ENCODE data around the gene N4BP2L1. TPM values are rescaled to one million over a fixed set of nuclear protein-coding genes. Genes with fewer than 3 reads are reported as not detected.

Gene N4BP2L1
- total and polyA plus RNA-seq, 12 donors: 6.7 to 23.5 (median 10.6) TPM

Small RNAs within 50 kb of the gene (small RNA-seq; reads per million reads assigned to genes)
- 0 reads per million in 2 donors for gene RF00190

Other genes with a start within 250 kb of the N4BP2L1 start
- gene ZAR1L, start 112.8 kb downstream of the N4BP2L1 start, total RNA-seq: not detected
- not detected for gene ZAR1L, start 112.8 kb downstream of the N4BP2L1 start, polyA plus RNA-seq
- gene BRCA2, start 112.6 kb downstream of the N4BP2L1 start, total RNA-seq: 1 to 10 TPM in 6 of 9 donors, under 1 TPM in 3; 0.41 to 4.5 (median 1.3) TPM
- 1 to 10 TPM in 1 of 3 donors, under 1 TPM in 2; 0.07 to 1.4 (median 0.16) TPM for gene BRCA2, start 112.6 kb downstream of the N4BP2L1 start, polyA plus RNA-seq
- gene N4BP2L2, start 110.7 kb upstream of the N4BP2L1 start, total RNA-seq: 100 to 1,000 TPM in 6 of 9 donors, 10 to 100 TPM in 3; 34.1 to 321 (median 124) TPM
- 100 to 1,000 TPM in 2 of 3 donors, 10 to 100 TPM in 1; 82.4 to 152 (median 109) TPM for gene N4BP2L2, start 110.7 kb upstream of the N4BP2L1 start, polyA plus RNA-seq
- gene PDS5B, start 158.3 kb upstream of the N4BP2L1 start, total RNA-seq: 10 to 100 TPM; 15.3 to 59.4 (median 31.6) TPM
- gene PDS5B, start 158.3 kb upstream of the N4BP2L1 start, polyA plus RNA-seq: 10 to 100 TPM in 1 of 3 donors, 1 to 10 TPM in 2; 3.9 to 29.8 (median 9.5) TPM

Data from adrenal gland (tissue), 12 donors.